A673 (cell line): ENCODE results near the gene CPNE8. TPM values are rescaled to one million over a fixed set of nuclear protein-coding genes. Genes with fewer than 3 reads are reported as not detected.

Experiments
- BruUV-seq: library from RNA; stranded (reverse); fragments of 400-500 nt; replicated peaks from 2 replicates; lab custom pipeline; 2021; lab: Mats Ljungman, UMichigan
- CTCF ChIA-PET: fragments of 300-600 bp; sonication (Branson Sonifier 250); formaldehyde crosslinking; loops from one replicate; lab custom pipeline; 2022; ENCODE audit warnings: antibody characterized with exemption; lab: Charles Lee
- POLR2A ChIA-PET: fragments of 300-600 bp; sonication (Branson Sonifier 250); formaldehyde crosslinking; loops from one replicate; lab custom pipeline; 2022; ENCODE audit warnings: antibody characterized with exemption; ENCODE audit not compliant: low non-redundant PET; lab: Charles Lee
- DNase-seq: peaks from one replicate; pipeline ENCODE4 v3.0.0-alpha.2; 2015; ENCODE audit warnings: low spot score
- H3K27ac ChIP-seq: fragments of 200-600 bp; sonication (generic); 2 replicates; pipeline ENCODE4 v1.5.1; 2016; ENCODE audit warnings: mixed run types, low read depth, mild to moderate bottlenecking, mixed read lengths, antibody characterized with exemption, low read length; ENCODE audit not compliant: poor library complexity, severe bottlenecking
- H3K27me3 ChIP-seq: fragments of 200-600 bp; sonication (generic); replicated peaks from 2 replicates; pipeline ENCODE4 v1.6.1; 2017; ENCODE audit warnings: mixed run types, low read depth, mild to moderate bottlenecking, mixed read lengths, antibody characterized with exemption, low read length; ENCODE audit not compliant: insufficient read depth, poor library complexity
- H3K36me3 ChIP-seq: fragments of 200-600 bp; sonication (generic); 2 replicates; pipeline ENCODE4 v1.6.1; 2016; ENCODE audit warnings: mixed run types, mild to moderate bottlenecking, mixed read lengths, antibody characterized with exemption, low read length; ENCODE audit not compliant: insufficient read depth, poor library complexity, severe bottlenecking
- H3K4me1 ChIP-seq: fragments of 200-600 bp; sonication (generic); 2 replicates; pipeline ENCODE4 v1.6.1; 2017; ENCODE audit warnings: mixed run types, mild to moderate bottlenecking, mixed read lengths, antibody characterized with exemption, low read length; ENCODE audit not compliant: insufficient read depth, poor library complexity, severe bottlenecking
- H3K4me3 ChIP-seq: fragments of 200-600 bp; sonication (generic); 2 replicates; pipeline ENCODE4 v1.5.1; 2016; ENCODE audit warnings: low read depth, mixed run types, mild to moderate bottlenecking, mixed read lengths, low read length; ENCODE audit not compliant: poor library complexity, severe bottlenecking
- H3K9me3 ChIP-seq: fragments of 200-600 bp; sonication (generic); 2 replicates; pipeline ENCODE4 v1.6.1; 2016; ENCODE audit warnings: mixed run types, low read depth, mild to moderate bottlenecking, mixed read lengths, antibody characterized with exemption, low read length; ENCODE audit not compliant: poor library complexity, severe bottlenecking
- EZH2 ChIP-seq: fragments of 200-600 bp; sonication (generic); IDR thresholded peaks from 2 replicates; pipeline ENCODE4 v1.6.1; 2017; ENCODE audit warnings: borderline replicate concordance, low read depth, mild to moderate bottlenecking, mixed read lengths, antibody characterized with exemption, low read length; ENCODE audit not compliant: poor library complexity, severe bottlenecking
- intact Hi-C: fragments of 100-400 bp; cut with micrococcal nuclease; formaldehyde crosslinking; loops from one replicate; pipeline ENCODE4 v1.10.0; 2022; ENCODE audit not compliant: unreplicated experiment
- total RNA-seq: library from RNA; stranded (reverse); gene quantifications from 2 replicates; pipeline ENCODE4 v1.2.3, GENCODE V29; 2021
- TF ChIP-seq, protein P1 (sequence below): fragments of 300-800, 200-600 bp; sonication (generic); conservative IDR thresholded peaks from 2 replicates; pipeline ENCODE4 v1.5.1; 2017; ENCODE audit warnings: low read depth, mild to moderate bottlenecking, antibody characterized with exemption, low read length, moderate library complexity, mixed read lengths

The CPNE8 gene
- total RNA-seq, 1 experiment from 2014 or later, result 1.3 TPM

DNA sequence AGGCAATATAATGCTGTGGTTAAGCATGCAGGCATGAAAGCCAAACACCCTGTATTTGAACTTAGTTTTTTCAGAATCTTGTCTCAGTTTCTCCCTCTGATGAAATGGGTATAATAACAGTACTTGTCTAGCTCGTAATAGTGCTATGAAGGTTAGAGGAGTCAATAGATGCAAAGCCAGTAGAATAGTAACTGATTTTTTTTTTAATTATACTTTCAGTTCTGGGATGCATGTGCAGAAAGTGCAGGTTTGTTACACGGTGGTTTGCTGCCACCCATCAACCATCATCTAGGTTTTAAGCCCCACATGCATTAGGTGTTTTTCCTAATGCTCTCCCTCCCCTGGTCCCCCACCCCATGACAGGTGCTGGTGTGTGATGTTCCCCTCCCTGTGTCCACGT lies 87.4 kb downstream of the CPNE8 start:
- Histone ChIP-seq H3K27me3 (no peaks in the 10 kb centered on the region), H3K27ac (no peak overlapping the region), H3K9me3 (no peaks in the 10 kb centered on the region), H3K36me3 (no peaks in the 10 kb centered on the region), H3K4me1 (no peaks in the 10 kb centered on the region), H3K4me3 (no peak overlapping the region)
- POLR2A ChIA-PET, result no interaction called here
- intact Hi-C loops, result no loop called here
- TF ChIP-seq EZH2, result no peak
- TF ChIP-seq, protein P1, sequence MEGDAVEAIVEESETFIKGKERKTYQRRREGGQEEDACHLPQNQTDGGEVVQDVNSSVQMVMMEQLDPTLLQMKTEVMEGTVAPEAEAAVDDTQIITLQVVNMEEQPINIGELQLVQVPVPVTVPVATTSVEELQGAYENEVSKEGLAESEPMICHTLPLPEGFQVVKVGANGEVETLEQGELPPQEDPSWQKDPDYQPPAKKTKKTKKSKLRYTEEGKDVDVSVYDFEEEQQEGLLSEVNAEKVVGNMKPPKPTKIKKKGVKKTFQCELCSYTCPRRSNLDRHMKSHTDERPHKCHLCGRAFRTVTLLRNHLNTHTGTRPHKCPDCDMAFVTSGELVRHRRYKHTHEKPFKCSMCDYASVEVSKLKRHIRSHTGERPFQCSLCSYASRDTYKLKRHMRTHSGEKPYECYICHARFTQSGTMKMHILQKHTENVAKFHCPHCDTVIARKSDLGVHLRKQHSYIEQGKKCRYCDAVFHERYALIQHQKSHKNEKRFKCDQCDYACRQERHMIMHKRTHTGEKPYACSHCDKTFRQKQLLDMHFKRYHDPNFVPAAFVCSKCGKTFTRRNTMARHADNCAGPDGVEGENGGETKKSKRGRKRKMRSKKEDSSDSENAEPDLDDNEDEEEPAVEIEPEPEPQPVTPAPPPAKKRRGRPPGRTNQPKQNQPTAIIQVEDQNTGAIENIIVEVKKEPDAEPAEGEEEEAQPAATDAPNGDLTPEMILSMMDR, result no peak
- CTCF ChIA-PET, result no interaction called here
- DNase-seq, result no peak
- BruUV-seq, result no TSS peak

DNA sequence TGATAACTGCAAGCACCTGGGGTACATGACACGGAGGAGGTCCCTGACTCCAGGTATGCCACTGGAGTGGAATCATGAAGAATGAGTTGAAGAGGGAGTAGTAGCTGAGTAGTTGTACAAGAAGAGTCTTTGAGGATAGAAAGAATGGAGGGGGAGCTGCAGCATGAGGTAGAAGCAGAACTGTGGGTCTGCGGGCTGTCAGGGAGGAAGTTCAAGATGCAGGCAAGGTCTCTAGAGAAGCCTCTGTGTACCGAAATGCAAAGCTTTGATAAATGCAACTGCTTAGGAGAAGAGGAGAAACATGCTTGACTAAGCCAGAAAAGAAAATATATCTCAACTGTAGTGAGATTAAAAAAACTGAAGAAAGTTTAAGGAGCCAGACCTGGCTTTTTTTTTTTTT lies 91.5 kb downstream of the CPNE8 start:
- DNase-seq, result no peak
- Histone ChIP-seq H3K4me3 (no peak overlapping the region), H3K9me3 (no peaks in the 10 kb centered on the region), H3K4me1 (no peaks in the 10 kb centered on the region), H3K27me3 (no peaks in the 10 kb centered on the region), H3K36me3 (no peaks in the 10 kb centered on the region), H3K27ac (no peak overlapping the region)
- TF ChIP-seq, protein P1, result no peak
- TF ChIP-seq EZH2, result no peak
- intact Hi-C loops, result no loop called here
- no TSS peak for BruUV-seq
- CTCF ChIA-PET, result no interaction called here
- POLR2A ChIA-PET, result no interaction called here

DNA sequence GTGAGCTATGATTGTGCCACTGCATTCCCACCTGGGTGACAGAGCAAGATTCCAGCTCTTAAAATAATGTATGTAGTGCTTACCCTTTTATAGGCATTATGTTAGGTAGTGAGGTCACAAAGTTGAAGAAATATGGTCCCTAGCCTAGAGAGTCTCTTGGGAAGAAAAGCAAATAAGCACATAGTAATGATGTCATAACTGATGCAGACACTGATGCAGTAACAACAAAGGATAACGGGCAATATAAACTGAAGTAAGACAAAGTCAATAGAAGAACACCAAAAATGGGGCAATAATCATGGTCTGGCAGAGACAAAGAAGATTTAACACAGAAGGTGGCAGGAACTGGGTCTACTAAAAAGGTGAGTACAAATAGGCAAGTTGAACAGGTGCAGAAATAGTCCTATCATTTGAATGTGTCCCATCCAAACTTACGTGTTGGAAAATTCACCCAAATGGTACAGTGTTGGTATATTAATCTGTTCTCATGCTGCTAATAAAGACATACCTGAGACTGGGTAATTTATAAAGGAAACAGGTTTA lies 93.5 kb downstream of the CPNE8 start:
- Histone ChIP-seq H3K27ac (no peak overlapping the region), H3K4me3 (no peak overlapping the region), H3K27me3 (no peaks in the 10 kb centered on the region), H3K36me3 (no peaks in the 10 kb centered on the region), H3K9me3 (no peaks in the 10 kb centered on the region), H3K4me1 (no peaks in the 10 kb centered on the region)
- BruUV-seq, result no TSS peak
- ChIA-PET POLR2A (no interaction called here), CTCF (no interaction called here)
- DNase-seq, result no peak
- TF ChIP-seq EZH2, result no peak
- TF ChIP-seq, protein P1, result no peak
- intact Hi-C loops, result no loop called here
